GM12878 (cell line): ENCODE results near the gene RIMBP2. TPM values are rescaled to one million over a fixed set of nuclear protein-coding genes. Genes with fewer than 3 reads are reported as not detected.

Experiments used
- ATAC-seq: fragments of 200-7000 bp; cut with Tn5 transposase; 3 replicates; pipeline ENCODE4 v1.9.1; 2020; ENCODE audit warnings: mild to moderate bottlenecking, moderate library complexity
- BruUV-seq: library from RNA; stranded (reverse); fragments of 400-500 nt; replicated peaks from 2 replicates; lab custom pipeline; 2021; lab: Mats Ljungman, UMichigan
- CTCF ChIA-PET: fragments of 300-600 bp; sonication (Branson Sonifier 250); formaldehyde crosslinking; extraction: SDS; loops from one replicate; lab custom pipeline; 2021; ENCODE audit warnings: inconsistent platforms; lab: Yijun Ruan, JAX
- POLR2A ChIA-PET: fragments of 350-600 bp; formaldehyde crosslinking; extraction: SDS; loops from one replicate; lab custom pipeline; 2021; ENCODE audit warnings: inconsistent platforms; lab: Charles Lee
- RAD21 ChIA-PET: fragments of 300-600 bp; sonication (Branson Sonifier 250); formaldehyde crosslinking; loops from one replicate; lab custom pipeline; 2023; ENCODE audit warnings: antibody characterized with exemption; ENCODE audit not compliant: unreplicated experiment; lab: Charles Lee
- SMC1A ChIA-PET: fragments of 300-600 bp; sonication (Branson Sonifier 250); formaldehyde crosslinking; loops from one replicate; lab custom pipeline; 2023; ENCODE audit not compliant: unreplicated experiment, uncharacterized antibody; lab: Charles Lee
- DNase-seq: peaks from one replicate; pipeline ENCODE4 v3.0.0-alpha.2; 2011; ENCODE audit warnings: low read depth, low spot score
- FAIRE-seq: peaks from 3 replicates; lab custom pipeline; 2011; peaks lifted over from hg19 to GRCh38; lab: Jason Lieb, UNC
- H2AFZ ChIP-seq: 2 replicates; pipeline ENCODE4 v1.6.0; 2011; ENCODE audit warnings: low read depth, low read length, control low read depth; ENCODE audit not compliant: control insufficient read depth
- H3K27ac ChIP-seq: 2 replicates; pipeline ENCODE4 v1.5.1; 2011; ENCODE audit warnings: control low read depth; ENCODE audit not compliant: control insufficient read depth, insufficient read depth
- H3K27me3 ChIP-seq, 2 experiments: replicated peaks in 1 of 2; 2 replicates each; pipeline versions ENCODE4 v1.6.0 to v1.6.1; 2011; ENCODE audit warnings: low read length in 1 of 2; ENCODE audit not compliant: control insufficient read depth in 2 of 2, insufficient read depth in 2 of 2
- H3K36me3 ChIP-seq, 2 experiments: 2 replicates each; pipeline ENCODE4 v1.5.1; 2011; ENCODE audit warnings: low read length in 1 of 2; ENCODE audit not compliant: control insufficient read depth in 2 of 2, insufficient read depth in 2 of 2
- H3K4me1 ChIP-seq: 2 replicates; pipeline ENCODE4 v1.6.1; 2011; ENCODE audit warnings: mild to moderate bottlenecking, low read length, moderate library complexity, mixed read lengths; ENCODE audit not compliant: control insufficient read depth, insufficient read depth
- H3K4me2 ChIP-seq: 2 replicates; pipeline ENCODE4 v1.6.0; 2011; ENCODE audit warnings: control low read depth; ENCODE audit not compliant: control insufficient read depth, insufficient read depth
- H3K4me3 ChIP-seq: fragments of 200-600 bp; sonication (generic); 2 replicates; pipeline ENCODE4 v1.5.1; 2016
- H3K79me2 ChIP-seq: 2 replicates; pipeline ENCODE4 v1.6.0; 2011; ENCODE audit warnings: low read length; ENCODE audit not compliant: control insufficient read depth, insufficient read depth
- H3K9ac ChIP-seq: 2 replicates; pipeline ENCODE4 v1.8.0; 2011; ENCODE audit warnings: low read length, control low read depth, mixed read lengths; ENCODE audit not compliant: control insufficient read depth, insufficient read depth
- H3K9me3 ChIP-seq: replicated peaks from 3 replicates; pipeline ENCODE4 v1.5.1; 2011; ENCODE audit warnings: mild to moderate bottlenecking, low read length; ENCODE audit not compliant: control insufficient read depth, insufficient read depth
- H4K20me1 ChIP-seq: 2 replicates; pipeline ENCODE4 v1.6.0; 2011; ENCODE audit not compliant: control insufficient read depth, insufficient read depth
- CBFB ChIP-seq: IDR thresholded peaks from 2 replicates; pipeline ENCODE4 v1.6.1; 2016; ENCODE audit warnings: antibody characterized with exemption, low read depth
- CHD4 ChIP-seq: fragments of 200-600 bp; sonication (generic); IDR thresholded peaks from 2 replicates; pipeline ENCODE4 v1.6.1; 2016; ENCODE audit warnings: mild to moderate bottlenecking
- NFYB ChIP-seq: IDR thresholded peaks from 2 replicates; pipeline ENCODE4 v1.6.1; 2011; ENCODE audit warnings: low read depth, mild to moderate bottlenecking, low read length, improper control_type of control experiment, moderate library complexity; ENCODE audit not compliant: insufficient read depth
- SRF ChIP-seq, 2 experiments: IDR thresholded peaks; 2 replicates each; pipeline ENCODE4 v1.6.1; 2011; ENCODE audit warnings: low read depth in 2 of 2, low read length in 2 of 2, mild to moderate bottlenecking in 1 of 2, moderate library complexity in 1 of 2
- SUPT20H ChIP-seq: IDR thresholded peaks from 2 replicates; pipeline ENCODE4 v1.6.1; 2011; ENCODE audit warnings: low read depth, mild to moderate bottlenecking, low read length, moderate library complexity, borderline replicate concordance; ENCODE audit not compliant: control insufficient read depth
- ZBED1 ChIP-seq: IDR thresholded peaks from 2 replicates; pipeline ENCODE4 v1.6.1; 2016; ENCODE audit warnings: borderline replicate concordance
- ZZZ3 ChIP-seq: IDR thresholded peaks from 2 replicates; pipeline ENCODE4 v1.6.1; 2011; ENCODE audit warnings: low read depth; ENCODE audit not compliant: control insufficient read depth, insufficient read length
- WGBS: methylation state at CpG from one replicate; pipeline ENCODE4 v1.1.6; 2016; ENCODE audit warnings: low lambda C conversion rate; ENCODE audit not compliant: insufficient replicate concordance, insufficient coverage; ENCODE audit errors: missing lambda C conversion rate; 5-methylcytosine and 5-hydroxymethylcytosine counted together
- in situ Hi-C: fragments of 300-500 bp; cut with MboI; formaldehyde crosslinking; loops from 9 replicates; pipeline ENCODE4 v1.14.3; 2018; ENCODE audit warnings: mixed read lengths
- intact Hi-C: fragments of 100-400 bp; cut with micrococcal nuclease; formaldehyde crosslinking; loops from one replicate; pipeline ENCODE4 v1.14.2; 2022; ENCODE audit not compliant: unreplicated experiment
- polyA plus RNA-seq, 11 experiments: library from polyadenylated mRNA; depleted of rRNA in 4 of 11; unstranded in 6 of 11; stranded (reverse) in 5 of 11; fragments of >200 nt; fragmentation: Nextera tagmentation in 4 of 11; fragmentation: Illumina TruSeq in 1 of 11; extraction: Ambion mirVana in 4 of 11; extraction: Trizol in 1 of 11; gene quantifications; 1 replicate in 1 of 11; 2 replicates in 10 of 11; pipeline versions ENCODE4 v1.2.1 to v1.2.3, GENCODE V29; 2011 to 2016; ENCODE audit warnings: inconsistent platforms in 2 of 11, missing spikeins in 2 of 11, low read depth in 1 of 11
- total RNA-seq, 4 experiments: library from RNA; depleted of rRNA in 3 of 4; stranded (reverse); fragments of >200 nt in 3 of 4; fragmentation: Illumina TruSeq in 1 of 4; extraction: Trizol in 1 of 4; gene quantifications; 2 replicates each; pipeline versions ENCODE4 v1.2.1 to v1.2.3, GENCODE V29; 2013 to 2021
- TF ChIP-seq, protein P1 (sequence below): IDR thresholded peaks from 2 replicates; pipeline ENCODE4 v1.6.1; 2011; ENCODE audit warnings: borderline replicate concordance, low read depth, mild to moderate bottlenecking, moderate library complexity, mixed read lengths, low read length; ENCODE audit not compliant: insufficient read depth; ENCODE audit errors: extremely low read length
- TF ChIP-seq, protein P2 (sequence below): IDR thresholded peaks from 2 replicates; pipeline ENCODE4 v1.6.1; 2012; ENCODE audit warnings: low read length, inconsistent platforms
- TF ChIP-seq, protein P3 (sequence below): fragments of 450-650 bp; formaldehyde crosslinking; IDR thresholded peaks from 2 replicates; pipeline ENCODE4 v1.4.0; 2022; ENCODE audit warnings: mild to moderate bottlenecking, moderate library complexity

RIMBP2 gene
- total and polyA plus RNA-seq, 10 of the 15 experiments (the other 5 are each of a cell fraction or from before 2014, with no cell fraction given) = 0.04 to 2.9 (median 0.07) TPM; not detected in 1

DNA sequence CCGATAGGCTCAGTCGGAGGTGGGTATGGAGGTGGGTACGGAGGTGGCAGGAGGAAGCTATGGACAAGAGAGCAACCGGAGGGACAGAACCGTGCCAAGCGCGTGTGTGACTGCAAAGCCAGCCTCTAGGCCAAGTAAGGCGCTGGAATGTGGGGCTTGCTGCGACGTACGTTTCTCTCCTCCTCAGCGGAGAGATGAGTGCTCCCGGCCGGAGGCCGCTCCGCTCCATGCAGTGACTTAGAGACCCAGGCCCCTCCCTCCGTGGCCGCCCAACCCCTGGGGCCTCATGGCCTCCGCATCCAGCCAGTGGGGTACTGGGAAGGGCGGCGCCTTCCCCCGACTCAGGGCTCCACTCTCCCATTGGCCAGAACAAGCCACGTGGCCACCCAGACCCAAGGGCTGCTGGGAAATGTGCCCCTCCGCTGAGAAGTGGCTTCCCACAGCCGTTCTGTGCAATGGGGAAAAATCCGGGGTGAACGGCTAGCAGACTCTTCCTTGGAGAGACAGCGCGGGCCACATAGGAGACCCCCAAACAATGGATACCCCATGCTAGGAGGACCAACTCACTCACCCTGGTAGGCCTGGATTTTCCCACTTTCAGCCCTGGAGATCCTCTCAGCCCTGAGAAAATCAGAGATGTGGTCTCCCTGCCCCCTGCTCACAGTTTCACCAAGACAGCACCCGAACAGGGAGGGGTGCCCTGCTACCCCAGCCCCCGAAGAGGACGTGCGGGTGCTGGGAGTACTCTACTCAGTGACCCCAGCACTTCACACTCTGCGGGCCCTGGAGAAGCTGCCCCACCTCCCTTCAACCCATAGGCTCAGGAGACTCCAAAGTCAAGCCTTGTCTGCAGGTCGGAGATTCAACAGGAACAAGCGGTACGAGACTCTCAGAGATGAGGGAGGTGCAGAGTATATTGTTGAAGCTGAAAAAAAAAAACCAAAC, 66.7 kb downstream of the RIMBP2 start:
- H2AFZ ChIP-seq = no peak overlapping the region
- POLR2A ChIA-PET = no interaction called here
- no peaks in the 10 kb centered on the region for H3K4me1 ChIP-seq
- no peak overlapping the region for H3K9ac ChIP-seq
- H4K20me1 ChIP-seq = no peaks in the 10 kb centered on the region
- no peaks in the 10 kb centered on the region for H3K27me3 ChIP-seq
- H3K36me3 ChIP-seq = no peaks in the 10 kb centered on the region
- SMC1A ChIA-PET = no interaction called here
- ATAC-seq (no peak), FAIRE-seq (no peak), DNase-seq (no peak)
- no peak for TF ChIP-seq ZZZ3
- TF ChIP-seq, protein P1, sequence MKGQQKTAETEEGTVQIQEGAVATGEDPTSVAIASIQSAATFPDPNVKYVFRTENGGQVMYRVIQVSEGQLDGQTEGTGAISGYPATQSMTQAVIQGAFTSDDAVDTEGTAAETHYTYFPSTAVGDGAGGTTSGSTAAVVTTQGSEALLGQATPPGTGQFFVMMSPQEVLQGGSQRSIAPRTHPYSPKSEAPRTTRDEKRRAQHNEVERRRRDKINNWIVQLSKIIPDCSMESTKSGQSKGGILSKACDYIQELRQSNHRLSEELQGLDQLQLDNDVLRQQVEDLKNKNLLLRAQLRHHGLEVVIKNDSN = peak; percentile 18
- 0 out of 2 replicates have a peak, but pooled peaks have one; percentile 19 for TF ChIP-seq NFYB
- H3K4me2 ChIP-seq = no peak overlapping the region
- H3K27ac ChIP-seq = no peak overlapping the region
- BruUV-seq = no TSS peak
- peaks cover 3% of the 10 kb centered on the region; the same call in 1 of the 3 replicates for H3K9me3 ChIP-seq
- no peaks in the 10 kb centered on the region for H3K79me2 ChIP-seq
- no peak overlapping the region for H3K4me3 ChIP-seq
- 69% methylated on average over 29 of the region's 37 CpGs for WGBS
- in situ Hi-C loops = no loop called here
- CTCF ChIA-PET = no interaction called here
- intact Hi-C loops = no loop called here
- RAD21 ChIA-PET = no interaction called here

GRCh38 chr12:130647814-130648213, 68.3 kb downstream of the RIMBP2 start:
- Histone ChIP-seq H3K79me2 (no peaks in the 10 kb centered on the region), H3K4me1 (no peaks in the 10 kb centered on the region), H3K36me3 (no peaks in the 10 kb centered on the region), H3K9me3 (no peaks in the 10 kb centered on the region; the same call in 2 of the 3 replicates), H3K4me3 (no peak overlapping the region), H2AFZ (no peak overlapping the region), H3K4me2 (no peak overlapping the region), H3K27ac (no peak overlapping the region), H3K27me3 (no peaks in the 10 kb centered on the region), H3K9ac (no peak overlapping the region), H4K20me1 (no peaks in the 10 kb centered on the region)
- in situ Hi-C loops (no loop called here), intact Hi-C loops (no loop called here)
- ChIA-PET SMC1A (no interaction called here), POLR2A (no interaction called here), CTCF (interaction anchor here (1.1 kb wide), 1 partner anchor 33 kb away, joined by 3 read pairs; no protein-coding TSS in a partner anchor), RAD21 (no interaction called here)
- DNase-seq = no peak
- 53% methylated on average over 13 of the region's 13 CpGs for WGBS
- no peak for FAIRE-seq
- no peak for ATAC-seq
- no TSS peak for BruUV-seq
- TF ChIP-seq, protein P2, sequence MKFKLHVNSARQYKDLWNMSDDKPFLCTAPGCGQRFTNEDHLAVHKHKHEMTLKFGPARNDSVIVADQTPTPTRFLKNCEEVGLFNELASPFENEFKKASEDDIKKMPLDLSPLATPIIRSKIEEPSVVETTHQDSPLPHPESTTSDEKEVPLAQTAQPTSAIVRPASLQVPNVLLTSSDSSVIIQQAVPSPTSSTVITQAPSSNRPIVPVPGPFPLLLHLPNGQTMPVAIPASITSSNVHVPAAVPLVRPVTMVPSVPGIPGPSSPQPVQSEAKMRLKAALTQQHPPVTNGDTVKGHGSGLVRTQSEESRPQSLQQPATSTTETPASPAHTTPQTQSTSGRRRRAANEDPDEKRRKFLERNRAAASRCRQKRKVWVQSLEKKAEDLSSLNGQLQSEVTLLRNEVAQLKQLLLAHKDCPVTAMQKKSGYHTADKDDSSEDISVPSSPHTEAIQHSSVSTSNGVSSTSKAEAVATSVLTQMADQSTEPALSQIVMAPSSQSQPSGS = no peak
- TF ChIP-seq SUPT20H (no peak), CBFB (no peak), CHD4 (no peak), SRF (IDR thresholded peaks at IDR 0.05; ENCODE audit: low read depth in 2 of 2, low read length in 2 of 2) (no peak), ZBED1 (no peak)
- TF ChIP-seq, protein P3, sequence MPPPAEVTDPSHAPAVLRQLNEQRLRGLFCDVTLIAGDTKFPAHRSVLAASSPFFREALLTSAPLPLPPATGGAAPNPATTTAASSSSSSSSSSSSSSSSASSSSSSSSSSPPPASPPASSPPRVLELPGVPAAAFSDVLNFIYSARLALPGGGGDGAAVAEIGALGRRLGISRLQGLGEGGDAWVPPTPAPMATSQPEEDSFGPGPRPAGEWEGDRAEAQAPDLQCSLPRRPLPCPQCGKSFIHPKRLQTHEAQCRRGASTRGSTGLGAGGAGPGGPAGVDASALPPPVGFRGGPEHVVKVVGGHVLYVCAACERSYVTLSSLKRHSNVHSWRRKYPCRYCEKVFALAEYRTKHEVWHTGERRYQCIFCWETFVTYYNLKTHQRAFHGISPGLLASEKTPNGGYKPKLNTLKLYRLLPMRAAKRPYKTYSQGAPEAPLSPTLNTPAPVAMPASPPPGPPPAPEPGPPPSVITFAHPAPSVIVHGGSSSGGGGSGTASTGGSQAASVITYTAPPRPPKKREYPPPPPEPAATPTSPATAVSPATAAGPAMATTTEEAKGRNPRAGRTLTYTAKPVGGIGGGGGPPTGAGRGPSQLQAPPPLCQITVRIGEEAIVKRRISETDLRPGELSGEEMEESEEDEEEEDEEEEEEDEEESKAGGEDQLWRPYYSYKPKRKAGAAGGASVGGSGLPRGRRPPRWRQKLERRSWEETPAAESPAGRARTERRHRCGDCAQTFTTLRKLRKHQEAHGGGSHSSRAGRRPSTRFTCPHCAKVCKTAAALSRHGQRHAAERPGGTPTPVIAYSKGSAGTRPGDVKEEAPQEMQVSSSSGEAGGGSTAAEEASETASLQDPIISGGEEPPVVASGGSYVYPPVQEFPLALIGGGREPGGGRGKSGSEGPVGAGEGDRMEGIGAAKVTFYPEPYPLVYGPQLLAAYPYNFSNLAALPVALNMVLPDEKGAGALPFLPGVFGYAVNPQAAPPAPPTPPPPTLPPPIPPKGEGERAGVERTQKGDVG = no peak
